ENCODE results near the gene GTSE1. TPM values are rescaled to one million over a fixed set of nuclear protein-coding genes. Genes with fewer than 3 reads are reported as not detected.
A peak's percentile ranks its signal among the peaks of the same experiment; 100 is the strongest.

The GTSE1 gene
- total and polyA plus RNA-seq, 4 donors = 1.0 to 2.3 (median 1.2) TPM

DNA sequence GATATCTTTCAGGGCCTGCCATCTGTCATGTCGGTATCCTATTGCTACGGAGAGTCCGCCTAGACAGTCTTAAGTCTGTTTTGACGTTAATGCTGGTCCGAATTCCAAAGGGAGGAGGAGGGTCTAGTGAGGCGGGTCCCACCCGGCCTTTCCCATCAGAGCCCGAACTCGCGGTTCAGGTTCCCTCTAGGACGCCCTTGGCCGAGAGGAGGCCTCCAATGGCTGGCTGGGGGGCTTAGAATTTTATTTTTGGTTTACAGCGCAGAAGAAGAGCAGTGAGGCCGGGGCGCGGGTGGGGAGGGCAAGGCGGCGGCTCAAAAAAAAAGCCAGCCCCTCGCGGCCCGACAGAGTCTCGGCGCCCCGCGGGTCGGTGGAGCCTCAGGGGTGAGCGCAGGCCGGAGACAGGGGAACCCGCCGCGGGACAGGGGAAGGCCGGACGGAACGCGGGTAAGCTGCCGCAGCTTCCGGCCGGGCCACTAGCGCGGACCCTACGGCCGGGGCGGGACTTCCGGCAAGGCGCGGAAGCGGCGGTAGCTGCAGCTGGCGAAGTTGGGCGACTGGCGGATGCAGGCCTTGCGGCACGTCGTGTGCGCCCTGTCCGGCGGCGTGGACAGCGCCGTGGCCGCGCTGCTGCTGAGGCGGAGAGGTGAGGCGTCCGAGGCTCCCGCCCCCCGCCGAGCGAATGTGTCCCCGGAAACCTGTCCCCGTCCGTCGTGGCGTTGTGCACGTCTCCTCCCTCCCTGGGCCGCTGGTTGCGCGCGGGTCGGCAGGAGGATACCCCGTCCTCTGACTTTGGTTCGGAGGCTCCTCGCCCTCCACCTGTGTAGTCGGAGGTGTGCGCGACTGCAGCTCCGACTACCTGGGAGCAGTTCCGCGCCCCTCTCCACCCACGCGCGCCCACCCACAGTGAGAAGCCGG lies 38.8 kb downstream of the GTSE1 start, which contains the start of gene TRMU:
TRMU (plus strand) TSS at position 514 of the 918 bp plus-strand sequence; CDS start at position 565, 51 bp downstream.
- H3K27me3 ChIP-seq (ENCODE audit: control insufficient read depth in 3 of 3, insufficient read depth in 3 of 3, low read length in 2 of 3) = no peaks in the 10 kb centered on the region
- H3K9ac ChIP-seq (ENCODE audit: insufficient read depth in 1 of 2, low read length in 2 of 2) = peak within 1 kb of the TSS; percentile 61 to 72
- peaks cover 7 to 16% (median 14%) of the 10 kb centered on the region in 4 donors for H3K36me3 ChIP-seq (ENCODE audit: control insufficient read depth in 4 of 4, insufficient read depth in 4 of 4, low read length in 4 of 4)
- H3K27ac ChIP-seq (ENCODE audit: low read depth in 1 of 2, low read length in 1 of 2) = peak within 1 kb of the TSS; percentile 89 to 99
- DNase-seq (peak; percentile 88 to 94 (median 88)), ATAC-seq (ENCODE audit: insufficient read depth, low FRiP score) (peak; percentile 95)
- 1% methylated on average over 82 to 93 of the region's 93 CpGs for WGBS, 2 donors
- no peaks in the 10 kb centered on the region for H3K9me3 ChIP-seq (ENCODE audit: control insufficient read depth in 4 of 4, insufficient read depth in 3 of 4, low read length in 3 of 4)
- peaks cover 4 to 10% (median 5%) of the 10 kb centered on the region in 5 donors for H3K4me1 ChIP-seq (ENCODE audit: control insufficient read depth in 5 of 5, insufficient read depth in 5 of 5, low read length in 5 of 5)
- TF ChIP-seq, protein P1, sequence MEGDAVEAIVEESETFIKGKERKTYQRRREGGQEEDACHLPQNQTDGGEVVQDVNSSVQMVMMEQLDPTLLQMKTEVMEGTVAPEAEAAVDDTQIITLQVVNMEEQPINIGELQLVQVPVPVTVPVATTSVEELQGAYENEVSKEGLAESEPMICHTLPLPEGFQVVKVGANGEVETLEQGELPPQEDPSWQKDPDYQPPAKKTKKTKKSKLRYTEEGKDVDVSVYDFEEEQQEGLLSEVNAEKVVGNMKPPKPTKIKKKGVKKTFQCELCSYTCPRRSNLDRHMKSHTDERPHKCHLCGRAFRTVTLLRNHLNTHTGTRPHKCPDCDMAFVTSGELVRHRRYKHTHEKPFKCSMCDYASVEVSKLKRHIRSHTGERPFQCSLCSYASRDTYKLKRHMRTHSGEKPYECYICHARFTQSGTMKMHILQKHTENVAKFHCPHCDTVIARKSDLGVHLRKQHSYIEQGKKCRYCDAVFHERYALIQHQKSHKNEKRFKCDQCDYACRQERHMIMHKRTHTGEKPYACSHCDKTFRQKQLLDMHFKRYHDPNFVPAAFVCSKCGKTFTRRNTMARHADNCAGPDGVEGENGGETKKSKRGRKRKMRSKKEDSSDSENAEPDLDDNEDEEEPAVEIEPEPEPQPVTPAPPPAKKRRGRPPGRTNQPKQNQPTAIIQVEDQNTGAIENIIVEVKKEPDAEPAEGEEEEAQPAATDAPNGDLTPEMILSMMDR (IDR thresholded peaks at IDR 0.05; ENCODE audit: control extremely low read depth, extremely low read depth) = no peak
- H3K4me3 ChIP-seq = peak within 1 kb of the TSS; percentile 99

DNA sequence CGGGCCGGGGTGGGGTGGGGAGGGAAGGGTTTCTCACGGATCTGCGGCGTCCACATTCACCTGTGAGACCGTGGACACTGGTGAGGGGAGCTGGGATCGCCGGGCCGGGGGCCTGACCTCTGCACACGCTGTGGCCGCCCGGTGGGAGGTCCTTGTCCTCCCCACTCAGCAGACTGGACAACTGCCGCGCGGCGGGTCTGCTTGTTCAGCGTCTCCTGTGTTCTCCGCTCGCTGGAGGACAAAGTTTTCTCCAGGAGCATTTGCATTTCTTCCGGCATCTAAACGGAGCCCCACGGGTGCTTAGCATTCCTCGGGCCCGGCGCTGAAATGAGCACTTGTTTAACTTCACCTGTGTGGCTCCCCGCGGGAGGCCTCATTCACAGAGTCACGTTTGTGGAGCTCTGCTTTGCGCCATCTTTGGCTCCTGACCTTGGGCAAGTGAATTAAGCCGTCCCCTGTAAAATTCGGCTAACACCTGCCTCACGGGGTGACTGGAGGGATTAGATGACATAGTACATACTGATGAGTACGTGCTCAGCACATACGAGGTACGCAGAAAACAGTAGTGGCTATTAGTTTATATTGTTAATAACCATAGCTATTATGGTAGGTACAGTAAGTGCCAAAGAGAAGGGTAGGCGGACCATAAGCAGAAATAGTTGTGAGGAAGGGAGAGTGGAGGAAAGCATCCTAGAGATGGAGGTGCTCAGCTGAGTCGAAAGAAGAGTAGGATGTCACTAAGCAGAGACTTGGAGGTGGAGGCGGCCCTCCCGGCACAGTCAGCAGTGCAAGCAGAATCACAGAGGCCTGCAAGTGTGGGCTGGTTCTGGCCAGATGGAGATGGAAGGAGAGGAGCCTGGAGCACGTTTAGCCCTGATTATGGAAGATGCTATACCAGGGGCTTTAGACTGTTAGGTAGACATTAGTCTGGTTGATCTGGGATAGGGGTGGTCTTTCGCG lies 39.7 kb downstream of the GTSE1 start:
- H3K9me3 ChIP-seq (ENCODE audit: control insufficient read depth in 4 of 4, insufficient read depth in 3 of 4, low read length in 3 of 4) = no peaks in the 10 kb centered on the region
- H3K36me3 ChIP-seq (ENCODE audit: control insufficient read depth in 4 of 4, insufficient read depth in 4 of 4, low read length in 4 of 4) = peaks cover 7 to 19% (median 14%) of the 10 kb centered on the region in 4 donors
- WGBS, 2 donors = 11 to 16% methylated on average over 42 of the region's 42 CpGs
- peaks cover 4 to 10% (median 5%) of the 10 kb centered on the region in 5 donors for H3K4me1 ChIP-seq (ENCODE audit: control insufficient read depth in 5 of 5, insufficient read depth in 5 of 5, low read length in 5 of 5)
- peak overlapping the region; percentile 99 for H3K4me3 ChIP-seq
- no peak for ATAC-seq (ENCODE audit: insufficient read depth, low FRiP score)
- H3K9ac ChIP-seq (ENCODE audit: insufficient read depth in 1 of 2, low read length in 2 of 2) = peak overlapping the region; percentile 52 to 61
- DNase-seq = no peak
- TF ChIP-seq, protein P1 (IDR thresholded peaks at IDR 0.05; ENCODE audit: control extremely low read depth, extremely low read depth) = no peak
- no peaks in the 10 kb centered on the region for H3K27me3 ChIP-seq (ENCODE audit: control insufficient read depth in 3 of 3, insufficient read depth in 3 of 3, low read length in 2 of 3)
- peak overlapping the region; percentile 65 to 99 for H3K27ac ChIP-seq (ENCODE audit: low read depth in 1 of 2, low read length in 1 of 2)

DNA sequence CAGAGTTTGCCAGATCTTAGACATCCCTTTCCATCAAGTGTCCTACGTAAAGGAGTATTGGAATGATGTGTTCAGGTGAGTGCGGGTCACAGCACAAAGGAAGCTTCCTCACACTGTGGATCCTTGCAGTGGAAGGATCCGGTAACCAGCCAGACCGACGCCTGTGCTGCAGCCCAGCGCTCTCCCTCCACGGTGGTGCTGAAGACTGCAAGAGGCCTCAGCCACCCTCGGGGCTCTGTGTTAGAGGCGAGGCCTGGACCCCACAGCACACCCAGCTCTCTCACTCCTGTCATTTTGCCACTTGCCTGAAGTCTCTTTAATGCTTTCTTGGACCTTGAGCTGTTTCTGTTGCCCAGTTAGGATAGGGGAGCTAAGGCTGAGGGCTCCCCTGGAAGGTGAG lies 41.2 kb downstream of the GTSE1 start:
- Histone ChIP-seq H3K4me1 (ENCODE audit: control insufficient read depth in 5 of 5, insufficient read depth in 5 of 5, low read length in 5 of 5) (peaks cover 4 to 10% (median 6%) of the 10 kb centered on the region in 5 donors), H3K27ac (ENCODE audit: low read depth in 1 of 2, low read length in 1 of 2) (no peak overlapping the region), H3K9me3 (ENCODE audit: control insufficient read depth in 4 of 4, insufficient read depth in 3 of 4, low read length in 3 of 4) (no peaks in the 10 kb centered on the region), H3K4me3 (no peak overlapping the region), H3K36me3 (ENCODE audit: control insufficient read depth in 4 of 4, insufficient read depth in 4 of 4, low read length in 4 of 4) (peaks cover 7 to 27% (median 19%) of the 10 kb centered on the region in 4 donors), H3K9ac (ENCODE audit: insufficient read depth in 1 of 2, low read length in 2 of 2) (no peak overlapping the region), H3K27me3 (ENCODE audit: control insufficient read depth in 3 of 3, insufficient read depth in 3 of 3, low read length in 2 of 3) (no peaks in the 10 kb centered on the region)
- ATAC-seq (ENCODE audit: insufficient read depth, low FRiP score) = no peak
- TF ChIP-seq, protein P1 (IDR thresholded peaks at IDR 0.05; ENCODE audit: control extremely low read depth, extremely low read depth) = no peak
- WGBS, 2 donors = 93 to 94% methylated on average over 9 of the region's 9 CpGs
- DNase-seq = no peak
